ENCODE results near the gene HPN. TPM values are rescaled to one million over a fixed set of nuclear protein-coding genes. Genes with fewer than 3 reads are reported as not detected.

The HPN gene
- total RNA-seq, 1 donor from 2014 or later = 0.30 TPM

DNA sequence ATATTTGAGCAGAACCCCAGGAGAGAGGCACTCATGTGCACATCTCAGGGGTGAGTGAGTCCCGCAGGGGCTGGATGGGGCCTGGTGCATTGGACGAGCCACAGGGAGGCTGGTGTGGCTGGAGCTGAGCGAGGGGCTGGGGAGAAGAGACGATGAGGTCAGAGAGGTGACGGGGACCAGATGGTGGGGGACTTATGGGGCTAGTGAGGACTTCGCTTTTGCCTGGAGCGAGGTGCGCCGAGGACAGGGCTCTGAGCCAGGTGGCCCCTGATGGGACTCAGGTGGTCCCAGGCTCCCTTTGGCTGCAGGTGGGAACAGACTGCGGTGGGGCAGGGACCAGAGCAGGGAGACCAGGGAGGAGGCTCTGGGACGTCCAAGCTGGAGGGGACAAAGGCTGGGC, 67.2 kb downstream of the HPN start:
- H4K20me1 ChIP-seq (ENCODE audit: low read depth) = no peaks in the 10 kb centered on the region
- TF ChIP-seq EZH2 (IDR thresholded peaks at IDR 0.05) (no peak), EZH2phosphoT487 (IDR thresholded peaks at IDR 0.05) (no peak)
- TF ChIP-seq, protein P1, sequence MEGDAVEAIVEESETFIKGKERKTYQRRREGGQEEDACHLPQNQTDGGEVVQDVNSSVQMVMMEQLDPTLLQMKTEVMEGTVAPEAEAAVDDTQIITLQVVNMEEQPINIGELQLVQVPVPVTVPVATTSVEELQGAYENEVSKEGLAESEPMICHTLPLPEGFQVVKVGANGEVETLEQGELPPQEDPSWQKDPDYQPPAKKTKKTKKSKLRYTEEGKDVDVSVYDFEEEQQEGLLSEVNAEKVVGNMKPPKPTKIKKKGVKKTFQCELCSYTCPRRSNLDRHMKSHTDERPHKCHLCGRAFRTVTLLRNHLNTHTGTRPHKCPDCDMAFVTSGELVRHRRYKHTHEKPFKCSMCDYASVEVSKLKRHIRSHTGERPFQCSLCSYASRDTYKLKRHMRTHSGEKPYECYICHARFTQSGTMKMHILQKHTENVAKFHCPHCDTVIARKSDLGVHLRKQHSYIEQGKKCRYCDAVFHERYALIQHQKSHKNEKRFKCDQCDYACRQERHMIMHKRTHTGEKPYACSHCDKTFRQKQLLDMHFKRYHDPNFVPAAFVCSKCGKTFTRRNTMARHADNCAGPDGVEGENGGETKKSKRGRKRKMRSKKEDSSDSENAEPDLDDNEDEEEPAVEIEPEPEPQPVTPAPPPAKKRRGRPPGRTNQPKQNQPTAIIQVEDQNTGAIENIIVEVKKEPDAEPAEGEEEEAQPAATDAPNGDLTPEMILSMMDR (IDR thresholded peaks at IDR 0.05) = no peak
- DNase-seq (ENCODE audit: low spot score) = no peak
- no peaks in the 10 kb centered on the region for H3K36me3 ChIP-seq
- H3K27ac ChIP-seq = no peak overlapping the region
- no peaks in the 10 kb centered on the region for H3K36me3 Mint-ChIP-seq
- H3K27me3 ChIP-seq = no peaks in the 10 kb centered on the region
- H3K79me2 ChIP-seq (ENCODE audit: low read depth) = no peaks in the 10 kb centered on the region
- H3K9me3 ChIP-seq (ENCODE audit: low read depth) = no peaks in the 10 kb centered on the region
- peak overlapping the region; percentile 16 for H3K4me3 Mint-ChIP-seq
- no peak overlapping the region for H3K4me3 ChIP-seq
- peaks cover 3% of the 10 kb centered on the region for H3K9me3 Mint-ChIP-seq
- H3K4me2 ChIP-seq = no peak overlapping the region
- H3K4me1 Mint-ChIP-seq = peaks cover 8% of the 10 kb centered on the region
- H3F3A ChIP-seq (ENCODE audit: low read depth) = peaks cover 7% of the 10 kb centered on the region
- no peak overlapping the region for H3K9ac ChIP-seq
- no peak overlapping the region for H2AFZ ChIP-seq (replicated peaks)
- no peak overlapping the region for H3K27ac Mint-ChIP-seq
- H3K4me1 ChIP-seq = peaks cover 4% of the 10 kb centered on the region
- peaks cover 5% of the 10 kb centered on the region for H3K27me3 Mint-ChIP-seq (ENCODE audit: insufficient read depth, low read depth)

DNA sequence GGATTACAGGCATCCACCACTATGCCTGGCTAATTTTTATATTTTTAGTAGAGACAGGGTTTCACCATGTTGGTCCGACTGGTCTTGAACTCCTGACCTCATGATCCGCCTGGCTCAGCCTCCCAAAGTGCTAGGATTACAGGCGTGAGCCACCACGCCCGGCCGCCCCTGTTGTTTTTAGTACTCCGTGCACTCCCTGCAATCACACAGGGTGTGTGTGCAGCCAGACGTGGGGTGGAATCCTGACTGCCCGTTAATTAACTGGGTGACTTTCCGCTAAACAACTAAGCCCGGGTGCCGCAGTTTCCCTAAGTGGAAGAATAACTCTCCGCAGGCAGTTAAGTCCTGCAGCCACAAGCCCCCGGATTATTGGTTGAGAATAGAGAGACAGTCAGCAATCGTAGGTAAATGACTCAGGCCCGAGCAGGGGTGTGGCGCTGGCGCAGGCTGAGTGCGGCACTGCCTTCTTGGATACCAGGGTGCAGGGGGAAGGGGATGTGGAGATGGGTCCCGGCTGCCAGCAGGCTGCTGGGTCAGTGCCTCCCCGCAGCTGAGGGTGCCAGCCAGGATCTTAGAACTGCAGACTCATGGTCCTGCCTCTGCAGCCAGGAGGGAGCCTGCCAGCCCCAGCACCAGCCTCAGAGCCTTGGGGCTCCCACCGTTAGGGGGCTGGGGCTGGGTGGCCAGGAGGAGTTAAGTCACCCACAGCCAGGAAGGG, 68.0 kb downstream of the HPN start:
- DNase-seq (ENCODE audit: low spot score) = peak; percentile 23

DNA sequence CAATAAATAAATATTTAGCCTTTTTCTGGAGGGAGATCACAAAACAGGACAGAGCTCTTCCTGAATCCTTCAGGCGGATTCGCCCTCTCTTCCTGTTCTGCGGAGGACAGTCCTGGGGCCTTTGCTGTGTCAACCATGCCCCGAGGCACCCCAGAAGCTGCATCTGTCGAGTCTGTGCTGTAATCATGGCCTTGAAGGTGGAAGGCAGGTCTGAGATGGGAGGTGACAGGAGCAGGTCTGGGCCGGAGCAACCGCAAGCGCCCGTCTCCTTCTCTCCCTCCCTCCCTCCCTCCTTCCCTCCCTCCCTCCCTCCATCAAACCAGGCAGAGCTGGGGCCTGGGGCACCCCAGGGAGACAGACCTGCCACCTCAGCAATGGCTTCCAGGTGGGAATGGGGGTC, 69.5 kb downstream of the HPN start:
- Histone ChIP-seq H3F3A (ENCODE audit: low read depth) (peaks cover 6% of the 10 kb centered on the region), H3K4me2 (no peak overlapping the region), H3K27ac (no peak overlapping the region), H3K79me2 (ENCODE audit: low read depth) (no peaks in the 10 kb centered on the region), H3K36me3 (no peaks in the 10 kb centered on the region), H3K4me3 (no peak overlapping the region), H3K9ac (no peak overlapping the region), H3K9me3 (ENCODE audit: low read depth) (no peaks in the 10 kb centered on the region), H2AFZ (replicated peaks) (no peak overlapping the region), H3K4me1 (peaks cover 15% of the 10 kb centered on the region), H4K20me1 (ENCODE audit: low read depth) (no peaks in the 10 kb centered on the region), H3K27me3 (no peaks in the 10 kb centered on the region)
- Mint-ChIP-seq H3K9me3 (peaks cover 2% of the 10 kb centered on the region), H3K27me3 (ENCODE audit: insufficient read depth, low read depth) (peaks cover 4% of the 10 kb centered on the region), H3K36me3 (no peaks in the 10 kb centered on the region), H3K4me1 (peaks cover 21% of the 10 kb centered on the region), H3K4me3 (no peak overlapping the region), H3K27ac (no peak overlapping the region)
- no peak for TF ChIP-seq EZH2 (IDR thresholded peaks at IDR 0.05)
- no peak for DNase-seq (ENCODE audit: low spot score)

More for the DNA sequence above, 68.0 kb downstream of the HPN start:
- Histone ChIP-seq H3K9me3 (ENCODE audit: low read depth) (no peaks in the 10 kb centered on the region), H2AFZ (replicated peaks) (no peak overlapping the region), H3K36me3 (no peaks in the 10 kb centered on the region), H3K9ac (no peak overlapping the region), H3K79me2 (ENCODE audit: low read depth) (no peaks in the 10 kb centered on the region), H3F3A (ENCODE audit: low read depth) (peaks cover 7% of the 10 kb centered on the region), H3K4me2 (no peak overlapping the region), H4K20me1 (ENCODE audit: low read depth) (no peaks in the 10 kb centered on the region), H3K4me1 (peaks cover 4% of the 10 kb centered on the region), H3K27me3 (no peaks in the 10 kb centered on the region), H3K4me3 (no peak overlapping the region), H3K27ac (no peak overlapping the region)
- TF ChIP-seq EZH2phosphoT487 (IDR thresholded peaks at IDR 0.05) = no peak
- TF ChIP-seq, protein P1 (IDR thresholded peaks at IDR 0.05) = no peak
- TF ChIP-seq EZH2 (IDR thresholded peaks at IDR 0.05) = no peak
- Mint-ChIP-seq H3K4me1 (peaks cover 11% of the 10 kb centered on the region), H3K9me3 (peaks cover 3% of the 10 kb centered on the region), H3K27ac (no peak overlapping the region), H3K27me3 (ENCODE audit: insufficient read depth, low read depth) (peaks cover 2% of the 10 kb centered on the region), H3K4me3 (no peak overlapping the region), H3K36me3 (no peaks in the 10 kb centered on the region)

DNA sequence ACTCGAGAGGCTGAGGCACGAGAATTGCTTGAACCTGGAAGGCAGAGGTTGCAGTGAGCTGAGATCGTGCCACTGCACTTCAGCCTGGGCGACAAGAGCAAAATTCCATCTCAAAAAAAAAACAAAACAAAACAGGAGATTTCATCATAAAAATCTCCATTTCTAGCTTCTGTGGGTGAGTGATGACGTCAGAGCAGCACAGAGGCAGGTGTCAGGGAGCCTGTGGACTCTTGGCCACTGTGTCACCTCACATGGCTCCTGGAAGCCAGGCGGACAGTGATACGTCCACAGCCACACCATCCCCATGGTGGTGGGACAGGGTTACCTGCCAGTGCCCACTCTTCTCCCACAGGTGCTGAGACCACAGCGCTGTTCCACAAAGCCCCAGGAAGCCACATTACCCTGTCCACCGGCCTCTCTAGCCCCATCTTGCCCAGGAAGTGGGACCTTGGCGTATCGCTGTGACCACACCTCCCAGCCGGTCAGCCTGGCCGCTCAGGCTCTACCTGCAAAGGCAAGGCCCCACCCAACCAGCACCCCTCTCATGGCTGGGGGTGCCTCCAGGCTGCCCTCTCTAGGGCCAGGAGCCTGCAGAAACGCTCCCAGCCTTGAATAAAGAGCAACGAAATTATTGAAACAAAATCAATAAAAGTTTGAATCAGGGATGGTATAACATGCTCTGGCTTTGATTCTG, 71.6 kb downstream of the HPN start:
- no peak overlapping the region for H3K4me3 Mint-ChIP-seq
- TF ChIP-seq EZH2 (IDR thresholded peaks at IDR 0.05) = no peak
- Histone ChIP-seq H3K4me2 (no peak overlapping the region), H4K20me1 (ENCODE audit: low read depth) (no peaks in the 10 kb centered on the region), H3K27me3 (no peaks in the 10 kb centered on the region), H2AFZ (replicated peaks) (no peak overlapping the region), H3F3A (ENCODE audit: low read depth) (no peaks in the 10 kb centered on the region), H3K9me3 (ENCODE audit: low read depth) (no peaks in the 10 kb centered on the region), H3K36me3 (no peaks in the 10 kb centered on the region), H3K4me3 (no peak overlapping the region), H3K27ac (no peak overlapping the region), H3K79me2 (ENCODE audit: low read depth) (no peaks in the 10 kb centered on the region), H3K9ac (no peak overlapping the region), H3K4me1 (peaks cover 15% of the 10 kb centered on the region)
- H3K4me1 Mint-ChIP-seq = peaks cover 32% of the 10 kb centered on the region
- H3K36me3 Mint-ChIP-seq = no peaks in the 10 kb centered on the region
- H3K9me3 Mint-ChIP-seq = no peaks in the 10 kb centered on the region
- no peak overlapping the region for H3K27ac Mint-ChIP-seq
- DNase-seq (ENCODE audit: low spot score) = no peak
- H3K27me3 Mint-ChIP-seq (ENCODE audit: insufficient read depth, low read depth) = peaks cover 9% of the 10 kb centered on the region

All from neural progenitor cell (in vitro differentiated cells).